ENCODE results near the gene PLXNC1. TPM values are rescaled to one million over a fixed set of nuclear protein-coding genes. Genes with fewer than 3 reads are reported as not detected.

The PLXNC1 gene
- total RNA-seq, 2 donors from 2014 or later, result 2.0 to 3.0 TPM

- peaks cover 0 to 3% of the 10 kb centered on the region in 2 donors for H3K9me3 ChIP-seq
- H3K36me3 ChIP-seq, result no peaks in the 10 kb centered on the region
- H3K4me1 ChIP-seq, result no peaks in the 10 kb centered on the region
- H3K27ac ChIP-seq, result no peak overlapping the region
- no peak for DNase-seq (ENCODE audit: low spot score)
- H3K27me3 ChIP-seq, result no peaks in the 10 kb centered on the region
- H3K4me3 ChIP-seq, result no peak overlapping the region
- TF ChIP-seq, protein P1, sequence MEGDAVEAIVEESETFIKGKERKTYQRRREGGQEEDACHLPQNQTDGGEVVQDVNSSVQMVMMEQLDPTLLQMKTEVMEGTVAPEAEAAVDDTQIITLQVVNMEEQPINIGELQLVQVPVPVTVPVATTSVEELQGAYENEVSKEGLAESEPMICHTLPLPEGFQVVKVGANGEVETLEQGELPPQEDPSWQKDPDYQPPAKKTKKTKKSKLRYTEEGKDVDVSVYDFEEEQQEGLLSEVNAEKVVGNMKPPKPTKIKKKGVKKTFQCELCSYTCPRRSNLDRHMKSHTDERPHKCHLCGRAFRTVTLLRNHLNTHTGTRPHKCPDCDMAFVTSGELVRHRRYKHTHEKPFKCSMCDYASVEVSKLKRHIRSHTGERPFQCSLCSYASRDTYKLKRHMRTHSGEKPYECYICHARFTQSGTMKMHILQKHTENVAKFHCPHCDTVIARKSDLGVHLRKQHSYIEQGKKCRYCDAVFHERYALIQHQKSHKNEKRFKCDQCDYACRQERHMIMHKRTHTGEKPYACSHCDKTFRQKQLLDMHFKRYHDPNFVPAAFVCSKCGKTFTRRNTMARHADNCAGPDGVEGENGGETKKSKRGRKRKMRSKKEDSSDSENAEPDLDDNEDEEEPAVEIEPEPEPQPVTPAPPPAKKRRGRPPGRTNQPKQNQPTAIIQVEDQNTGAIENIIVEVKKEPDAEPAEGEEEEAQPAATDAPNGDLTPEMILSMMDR (IDR thresholded peaks at IDR 0.05), result no peak
Measured at GRCh38 chr12:94179723-94180122, 31.3 kb downstream of the PLXNC1 start.

- no peak overlapping the region for H3K27ac ChIP-seq
- H3K4me1 ChIP-seq, result no peaks in the 10 kb centered on the region
- TF ChIP-seq, protein P1 (IDR thresholded peaks at IDR 0.05), result no peak
- no peaks in the 10 kb centered on the region for H3K36me3 ChIP-seq
- H3K4me3 ChIP-seq, result no peak overlapping the region
- peaks cover 0 to 3% of the 10 kb centered on the region in 2 donors for H3K9me3 ChIP-seq
- DNase-seq (ENCODE audit: low spot score), result no peak
- no peaks in the 10 kb centered on the region for H3K27me3 ChIP-seq
Measured at GRCh38 chr12:94180558-94181296, 32.4 kb downstream of the PLXNC1 start.

GRCh38 chr12:94182986-94183707, 34.8 kb downstream of the PLXNC1 start:
- Histone ChIP-seq H3K4me1 (no peaks in the 10 kb centered on the region), H3K4me3 (no peak overlapping the region), H3K27me3 (no peaks in the 10 kb centered on the region), H3K9me3 (peaks cover 0 to 2% of the 10 kb centered on the region in 2 donors), H3K36me3 (no peaks in the 10 kb centered on the region), H3K27ac (no peak overlapping the region)
- no peak for DNase-seq (ENCODE audit: low spot score)
- TF ChIP-seq, protein P1 (IDR thresholded peaks at IDR 0.05), result no peak

- TF ChIP-seq, protein P1 (IDR thresholded peaks at IDR 0.05), result no peak
- no peaks in the 10 kb centered on the region for H3K27me3 ChIP-seq
- no peaks in the 10 kb centered on the region for H3K36me3 ChIP-seq
- H3K4me3 ChIP-seq, result no peak overlapping the region
- H3K4me1 ChIP-seq, result no peaks in the 10 kb centered on the region
- no peak for DNase-seq (ENCODE audit: low spot score)
- no peak overlapping the region for H3K27ac ChIP-seq
- H3K9me3 ChIP-seq, result no peaks in the 10 kb centered on the region
Measured at GRCh38 chr12:94183708-94184379, 35.5 kb downstream of the PLXNC1 start.

- Histone ChIP-seq H3K27me3 (no peaks in the 10 kb centered on the region), H3K36me3 (no peaks in the 10 kb centered on the region), H3K9me3 (no peaks in the 10 kb centered on the region), H3K27ac (no peak overlapping the region), H3K4me3 (no peak overlapping the region), H3K4me1 (no peaks in the 10 kb centered on the region)
- TF ChIP-seq, protein P1 (IDR thresholded peaks at IDR 0.05), result no peak
- DNase-seq (ENCODE audit: low spot score), result no peak
Measured at GRCh38 chr12:94184995-94185719, 36.8 kb downstream of the PLXNC1 start.
